Activated CD8-positive, alpha-beta memory T cell treated with anti-CD3 and anti-CD28 coated beads for 4 hours (primary cell): ENCODE data around the gene PKD1.

Experiments used
- DNase-seq, 2 donors: peaks; one replicate each; pipeline ENCODE4 v3.0.0-alpha.2; 2020; ENCODE audit warnings: low read depth in 2 of 2

PKD1 gene

DNA sequence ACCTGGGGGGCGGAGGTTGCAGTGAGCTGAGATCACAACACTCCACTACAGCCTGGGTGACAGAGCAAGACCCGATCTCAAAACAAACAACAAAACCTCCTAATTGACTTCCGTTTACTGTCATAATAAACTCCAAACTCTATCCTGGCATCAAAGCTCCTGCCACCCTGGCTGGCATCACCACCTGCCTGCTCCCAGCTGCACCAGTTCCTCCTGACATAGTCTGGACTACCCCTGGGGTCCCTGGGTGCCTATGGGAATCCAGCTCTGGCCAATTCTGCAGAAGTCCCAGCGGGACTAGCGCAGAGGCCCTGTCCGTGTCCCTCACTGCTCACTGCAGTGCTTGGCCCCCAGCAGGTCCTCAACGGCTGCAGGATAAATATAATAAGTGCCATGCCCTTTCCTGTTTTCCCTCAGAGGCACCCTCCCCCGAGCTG lies 88.8 kb downstream of the PKD1 start:
- DNase-seq: no peak

DNA sequence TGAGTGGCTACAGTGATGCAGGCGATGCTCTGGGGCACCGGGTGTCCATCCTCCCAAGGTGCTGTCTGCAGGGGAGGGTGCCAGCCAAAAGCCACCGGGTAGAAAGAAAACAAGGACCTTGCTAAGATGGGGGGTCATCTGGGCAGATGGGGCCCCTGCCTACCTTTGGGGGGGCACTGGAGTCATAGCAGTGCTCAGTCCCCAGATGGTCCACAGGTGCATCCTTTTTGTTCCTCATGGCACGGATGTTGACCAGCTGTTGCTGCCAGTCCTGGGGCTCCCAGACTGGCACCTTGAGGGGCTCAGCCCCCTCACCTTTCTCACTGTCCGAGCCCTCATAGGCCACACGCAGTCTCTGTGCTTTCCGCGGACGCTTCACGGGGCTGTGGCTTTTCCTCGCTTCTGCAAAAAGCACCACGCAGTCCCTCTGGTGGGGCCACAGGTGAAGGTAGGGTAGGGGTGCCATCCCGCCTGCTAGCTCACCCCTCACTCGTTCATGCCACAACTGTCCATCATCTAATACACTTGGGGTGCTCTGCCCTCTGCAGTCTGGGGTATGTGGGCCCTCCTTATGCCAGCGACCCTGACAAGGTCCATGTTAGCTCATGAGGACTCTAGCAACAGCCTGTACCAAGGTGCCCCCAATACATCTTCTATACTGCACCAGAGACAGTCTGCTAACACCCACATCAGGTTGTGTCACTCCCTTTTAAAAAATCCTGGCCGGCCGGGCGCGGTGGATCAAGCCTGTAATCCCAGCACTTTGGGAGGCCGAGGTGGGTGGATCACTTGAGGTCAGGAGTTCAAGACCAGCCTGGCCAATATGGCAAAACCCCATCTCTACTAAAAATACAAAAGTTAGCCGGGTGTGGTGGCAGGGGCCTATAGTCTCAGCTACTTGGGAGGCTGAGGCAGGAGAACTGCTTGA lies 89.5 kb downstream of the PKD1 start:
- no peak for DNase-seq

DNA sequence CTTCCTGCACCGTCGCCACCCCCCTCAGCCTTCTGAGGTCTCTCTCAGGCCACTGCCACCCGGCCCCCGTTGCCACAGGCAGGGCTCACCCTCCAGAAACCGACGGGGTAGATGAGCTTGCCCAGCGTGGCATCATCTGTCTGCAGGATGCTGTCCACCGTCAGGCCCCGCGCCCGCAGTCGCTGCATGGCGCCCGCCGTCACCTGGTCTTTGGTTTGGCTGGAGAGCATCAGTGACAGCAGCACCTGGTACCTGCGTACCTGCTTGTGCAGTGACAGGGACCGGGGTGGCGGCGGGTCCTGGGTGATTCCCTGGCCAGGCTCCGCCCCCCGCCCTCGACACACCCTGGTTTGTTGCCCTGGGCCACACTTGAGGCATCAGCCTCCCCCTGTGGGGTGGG lies 91.2 kb downstream of the PKD1 start:
- DNase-seq: no peak

DNA sequence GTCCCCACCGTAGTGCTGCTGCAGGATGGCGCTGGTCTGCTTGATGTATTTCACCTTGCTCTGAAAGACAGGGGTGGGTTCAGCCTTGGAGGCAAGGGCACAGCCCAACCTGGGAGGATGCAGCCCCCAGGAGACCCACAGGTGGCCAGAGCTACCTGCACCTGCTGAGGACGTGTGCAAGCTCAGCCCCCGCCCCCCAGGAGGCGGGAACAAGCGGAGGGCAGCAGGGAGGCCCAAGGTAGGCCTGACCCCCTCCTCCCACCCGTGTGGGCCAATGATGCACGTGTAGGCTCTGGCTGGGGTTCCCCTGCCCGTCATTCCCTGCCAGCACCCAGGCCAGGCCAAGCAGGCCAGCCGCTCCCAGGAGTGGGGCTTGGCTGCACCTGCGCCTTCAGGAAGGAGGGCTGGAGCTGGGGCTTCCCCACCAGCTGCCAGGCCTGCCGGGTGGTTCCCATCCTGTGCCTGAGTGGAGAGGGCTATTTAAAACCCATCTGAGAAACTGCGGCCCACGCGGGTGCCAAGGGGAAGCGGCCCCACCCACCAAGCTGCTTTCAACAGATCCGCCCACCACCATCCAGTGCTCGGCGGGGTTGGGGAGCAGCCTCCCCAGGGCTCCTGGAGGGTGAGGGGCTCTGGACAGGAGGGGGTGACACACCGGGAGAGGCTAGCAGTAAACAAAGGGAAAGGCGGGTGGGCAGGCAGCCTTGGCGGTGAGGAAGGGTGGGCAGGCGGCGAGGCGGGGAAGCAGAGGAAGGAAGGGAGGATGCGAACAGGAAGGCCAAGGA lies 91.8 kb downstream of the PKD1 start:
- DNase-seq: no peak

DNA sequence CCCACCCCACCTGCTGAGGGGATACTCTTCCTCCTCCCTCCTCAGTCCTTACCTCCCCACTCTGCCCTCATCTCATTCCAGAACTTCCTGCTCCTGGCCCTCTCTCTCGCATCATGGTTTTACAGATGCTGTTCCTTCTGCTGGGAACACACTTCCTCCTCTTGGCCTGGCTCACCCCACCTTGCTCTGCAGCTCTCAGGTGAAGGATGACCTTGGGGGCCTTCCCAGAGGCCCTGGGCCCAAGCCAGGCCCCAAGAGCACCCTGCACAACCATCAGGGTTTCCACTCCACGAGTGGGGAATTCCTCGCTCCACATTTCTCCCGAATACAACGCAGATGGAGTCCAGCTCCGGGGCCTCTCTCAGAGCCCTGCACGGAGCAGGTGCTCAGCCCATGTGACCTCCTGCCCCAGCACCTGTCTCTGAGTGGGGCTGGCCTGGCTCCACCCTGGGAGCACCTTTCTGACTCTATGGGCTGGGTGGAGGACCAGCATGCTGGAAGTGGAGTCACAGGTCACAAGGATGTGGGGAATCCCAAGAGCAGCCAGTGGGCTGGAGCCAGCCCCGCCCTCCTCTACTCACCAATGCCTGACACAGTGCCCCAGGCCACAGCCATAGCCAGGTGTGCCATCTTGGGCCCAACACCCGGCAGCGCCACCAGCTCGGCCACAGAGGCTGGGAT lies 92.6 kb downstream of the PKD1 start:
- DNase-seq: no peak

DNA sequence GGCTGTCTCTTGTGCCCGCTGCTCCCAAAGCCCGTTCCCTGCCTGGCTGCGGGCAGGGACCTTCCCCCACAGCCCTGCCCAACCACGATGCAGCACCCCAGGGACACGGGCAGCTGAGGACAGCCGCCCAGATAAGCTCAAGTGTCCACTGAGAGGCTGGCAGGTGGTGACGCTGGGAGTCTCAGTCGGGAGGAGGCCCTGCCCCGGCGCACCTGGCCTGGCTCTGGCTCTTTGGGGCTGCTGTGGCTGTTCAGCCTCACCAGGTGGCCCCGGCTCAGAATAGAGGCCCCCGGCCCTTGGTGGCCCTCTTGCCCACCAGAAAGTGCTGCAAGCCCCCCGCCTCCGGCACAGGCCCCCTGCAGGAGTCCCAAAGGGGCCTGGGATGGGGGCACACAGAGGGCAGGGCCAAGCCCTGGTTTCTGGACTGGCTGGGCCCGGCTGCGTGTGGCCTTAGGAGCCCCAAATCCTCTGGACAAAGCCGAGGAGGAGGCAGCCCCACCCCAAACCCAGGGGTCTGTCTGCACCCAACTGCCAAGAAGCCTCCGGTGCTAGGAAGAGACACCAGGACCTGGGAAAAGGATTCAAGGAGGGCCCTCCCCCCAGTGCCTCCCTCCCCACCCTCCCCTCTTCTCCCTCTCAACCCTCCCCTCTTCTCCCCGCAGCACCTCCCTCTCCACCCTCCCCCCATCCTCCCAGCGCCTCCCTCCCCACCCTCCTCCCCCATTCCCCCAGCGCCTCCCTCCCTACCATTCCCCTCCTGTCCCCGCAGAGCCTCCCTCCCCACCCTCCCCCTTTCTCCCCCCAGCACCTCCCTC lies 93.3 kb downstream of the PKD1 start:
- no peak for DNase-seq

DNA sequence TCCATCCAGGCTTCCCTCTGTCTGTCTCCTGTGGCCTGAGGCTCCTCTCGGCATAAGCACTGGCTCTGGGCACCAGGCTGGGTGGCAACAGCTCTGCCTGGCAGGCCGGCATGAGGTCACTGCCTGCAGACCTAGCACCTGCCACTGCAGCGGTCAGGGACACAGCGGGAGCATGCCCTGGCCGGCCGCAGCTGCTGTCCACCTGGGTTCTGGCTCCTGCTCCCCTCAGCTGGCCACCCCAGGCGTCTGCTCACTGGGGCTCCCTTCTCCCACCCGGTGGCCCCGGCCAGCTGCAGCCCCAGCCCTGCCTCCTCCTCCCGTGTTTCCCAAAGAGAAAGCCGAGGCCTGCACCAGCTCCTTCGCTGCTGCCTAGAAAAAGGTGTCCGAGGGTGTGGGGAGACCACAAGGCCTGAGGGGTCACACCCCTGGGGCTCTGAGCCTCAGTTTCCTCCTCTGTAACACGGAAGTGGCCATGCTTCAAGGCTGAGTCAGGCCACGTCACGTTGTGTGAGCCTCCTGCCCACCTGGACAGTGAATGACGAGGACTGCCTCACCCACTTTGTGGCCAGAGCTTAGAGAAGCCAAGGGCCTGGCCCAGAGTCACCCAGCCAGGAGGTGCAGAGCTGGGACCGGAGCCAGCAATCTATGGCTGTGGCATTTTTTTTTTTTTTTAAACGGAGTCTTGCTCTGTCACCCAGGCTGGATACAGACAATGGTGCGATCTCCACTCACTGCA lies 94.7 kb downstream of the PKD1 start:
- no peak for DNase-seq

DNA sequence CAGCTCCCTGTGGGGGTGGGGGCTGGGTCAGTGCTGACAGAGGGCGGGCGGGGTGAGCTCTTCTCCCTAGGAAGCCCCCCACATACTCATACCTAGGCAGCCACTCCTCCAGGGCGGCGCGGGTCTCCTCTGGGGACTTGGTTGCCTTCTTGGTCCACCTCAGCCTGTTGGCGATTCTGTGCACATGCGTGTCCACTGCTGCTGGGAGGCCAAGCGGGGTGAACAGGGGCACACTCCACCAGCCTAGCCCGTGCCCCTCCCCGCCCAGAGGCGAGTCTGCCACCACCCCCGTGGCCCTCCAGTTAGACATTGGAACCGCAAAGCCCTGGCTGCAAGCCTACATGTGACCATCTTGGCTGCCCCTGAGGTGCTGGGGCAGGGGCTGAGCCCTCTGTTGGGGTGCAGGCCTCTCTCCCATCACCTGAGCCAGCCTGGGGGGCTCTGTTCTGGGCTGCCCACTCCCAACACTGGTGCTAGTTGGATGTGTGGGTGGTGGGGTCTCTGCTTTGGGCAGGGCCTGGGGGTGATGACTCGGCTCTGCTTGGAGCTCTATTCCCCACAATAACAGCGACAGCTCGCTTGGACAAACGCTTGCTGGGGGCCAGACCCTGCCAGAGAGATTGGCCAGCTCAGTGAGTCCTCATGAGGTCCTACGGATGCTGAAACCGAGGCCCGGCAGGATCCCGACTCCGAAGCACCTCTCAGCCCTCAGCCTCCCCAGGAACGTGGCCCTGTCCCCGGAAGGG lies 95.5 kb downstream of the PKD1 start:
- no peak for DNase-seq

DNA sequence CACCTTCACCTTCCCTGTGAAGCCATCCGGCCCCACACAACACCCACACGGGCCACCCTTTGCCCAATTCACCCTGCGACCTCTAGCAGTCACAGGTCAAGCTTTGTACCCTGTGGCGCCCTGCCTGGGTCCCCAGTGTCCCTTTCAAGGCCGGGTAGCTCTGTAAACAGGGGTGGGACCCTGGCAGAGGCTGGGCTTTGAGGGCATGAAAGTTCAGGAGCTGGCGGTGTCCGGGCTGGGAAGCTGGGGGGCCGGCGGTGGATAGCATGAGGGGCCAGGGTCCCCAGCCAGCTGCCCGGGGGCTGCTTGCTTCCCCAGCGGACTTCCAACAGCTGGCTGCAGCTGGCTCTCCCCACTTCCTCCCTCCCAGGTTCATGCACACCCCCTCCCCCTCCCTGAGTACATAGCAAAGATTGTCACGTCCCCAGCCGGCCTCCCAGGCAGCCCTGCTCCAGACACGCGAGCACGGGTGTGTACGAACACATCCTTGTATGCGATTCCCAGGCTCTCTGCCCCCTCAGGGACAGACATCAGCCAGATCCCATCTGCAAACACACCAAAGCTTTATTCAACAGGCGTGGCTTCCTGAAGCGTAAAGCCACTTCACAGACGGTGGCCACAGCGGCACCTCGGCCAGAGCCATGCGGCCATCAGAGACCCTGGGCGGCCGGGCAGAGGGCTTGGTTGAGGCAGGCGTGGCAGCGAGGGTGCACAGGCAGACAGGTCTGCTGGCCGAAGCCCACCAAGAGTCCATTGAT lies 96.2 kb downstream of the PKD1 start:
- no peak for DNase-seq
